NK-92 treated with Interleukin-12 subunit alpha and Interleukin-12 subunit beta, amount 100 ng/mL, for 24 hours (cell line): ENCODE data around the gene INVS.
A peak's percentile ranks its signal among the peaks of the same experiment; 100 is the strongest.
"Not testable (repeated sequence)": the region's sequence is repeated elsewhere in the genome, so short reads cannot be mapped to it uniquely, and the experiment has no call there.

Experiments
- DNase-seq: peaks from one replicate; lab custom pipeline; 2025; lab: John Stamatoyannopoulos, UW

INVS gene, protein sequence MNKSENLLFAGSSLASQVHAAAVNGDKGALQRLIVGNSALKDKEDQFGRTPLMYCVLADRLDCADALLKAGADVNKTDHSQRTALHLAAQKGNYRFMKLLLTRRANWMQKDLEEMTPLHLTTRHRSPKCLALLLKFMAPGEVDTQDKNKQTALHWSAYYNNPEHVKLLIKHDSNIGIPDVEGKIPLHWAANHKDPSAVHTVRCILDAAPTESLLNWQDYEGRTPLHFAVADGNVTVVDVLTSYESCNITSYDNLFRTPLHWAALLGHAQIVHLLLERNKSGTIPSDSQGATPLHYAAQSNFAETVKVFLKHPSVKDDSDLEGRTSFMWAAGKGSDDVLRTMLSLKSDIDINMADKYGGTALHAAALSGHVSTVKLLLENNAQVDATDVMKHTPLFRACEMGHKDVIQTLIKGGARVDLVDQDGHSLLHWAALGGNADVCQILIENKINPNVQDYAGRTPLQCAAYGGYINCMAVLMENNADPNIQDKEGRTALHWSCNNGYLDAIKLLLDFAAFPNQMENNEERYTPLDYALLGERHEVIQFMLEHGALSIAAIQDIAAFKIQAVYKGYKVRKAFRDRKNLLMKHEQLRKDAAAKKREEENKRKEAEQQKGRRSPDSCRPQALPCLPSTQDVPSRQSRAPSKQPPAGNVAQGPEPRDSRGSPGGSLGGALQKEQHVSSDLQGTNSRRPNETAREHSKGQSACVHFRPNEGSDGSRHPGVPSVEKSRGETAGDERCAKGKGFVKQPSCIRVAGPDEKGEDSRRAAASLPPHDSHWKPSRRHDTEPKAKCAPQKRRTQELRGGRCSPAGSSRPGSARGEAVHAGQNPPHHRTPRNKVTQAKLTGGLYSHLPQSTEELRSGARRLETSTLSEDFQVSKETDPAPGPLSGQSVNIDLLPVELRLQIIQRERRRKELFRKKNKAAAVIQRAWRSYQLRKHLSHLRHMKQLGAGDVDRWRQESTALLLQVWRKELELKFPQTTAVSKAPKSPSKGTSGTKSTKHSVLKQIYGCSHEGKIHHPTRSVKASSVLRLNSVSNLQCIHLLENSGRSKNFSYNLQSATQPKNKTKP

DNA sequence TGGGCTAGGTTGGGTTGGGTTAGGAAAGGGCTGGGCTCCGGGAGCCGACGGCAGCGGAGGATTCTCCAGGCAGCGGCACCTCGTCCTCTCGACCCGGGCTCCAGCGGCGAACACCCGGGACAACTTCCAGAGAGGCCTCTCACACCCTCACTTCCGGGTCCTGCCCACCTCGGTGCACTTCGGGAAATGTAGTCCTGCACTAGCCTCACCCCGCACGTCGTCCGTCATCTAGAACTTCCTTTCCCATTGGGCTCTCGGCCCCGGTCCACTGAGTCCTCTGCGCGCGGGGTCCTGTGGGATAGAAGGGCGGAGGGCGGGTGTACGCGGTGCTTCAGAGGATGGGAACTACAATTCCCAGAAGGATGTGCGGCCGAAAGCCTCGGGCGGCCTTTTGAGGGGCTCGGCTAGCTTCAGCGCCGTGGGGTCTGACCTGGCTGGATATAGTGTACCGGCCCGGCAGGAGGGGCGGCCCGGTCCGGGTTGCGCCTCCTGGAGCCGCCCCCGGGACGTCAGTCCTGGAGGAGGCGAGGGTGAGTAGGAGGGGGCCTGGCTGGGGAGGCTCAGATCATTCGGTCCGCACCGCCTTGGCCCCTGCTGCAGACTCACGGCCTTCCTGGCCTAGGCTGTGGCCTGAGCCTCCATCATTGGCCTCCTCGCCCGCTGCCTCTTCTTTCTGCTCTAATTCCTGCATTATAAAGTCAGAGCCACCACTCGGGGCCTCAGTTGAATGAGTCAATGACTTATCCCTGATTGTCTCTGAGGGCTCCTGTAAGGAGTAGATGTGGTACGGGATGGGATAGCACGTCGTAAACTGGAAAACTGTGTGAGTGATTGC lies at the start of gene INVS, which contains the start of gene ERP44:
INVS (plus strand) TSS at position 357 of the 835 bp plus-strand sequence. CDS start 5,279 bp downstream, outside the sequence.
ERP44 (minus strand) TSS at position 114 of the 835 bp plus-strand sequence. CDS start 160 bp downstream, outside the sequence.
- DNase-seq: peak; percentile 92

DNA sequence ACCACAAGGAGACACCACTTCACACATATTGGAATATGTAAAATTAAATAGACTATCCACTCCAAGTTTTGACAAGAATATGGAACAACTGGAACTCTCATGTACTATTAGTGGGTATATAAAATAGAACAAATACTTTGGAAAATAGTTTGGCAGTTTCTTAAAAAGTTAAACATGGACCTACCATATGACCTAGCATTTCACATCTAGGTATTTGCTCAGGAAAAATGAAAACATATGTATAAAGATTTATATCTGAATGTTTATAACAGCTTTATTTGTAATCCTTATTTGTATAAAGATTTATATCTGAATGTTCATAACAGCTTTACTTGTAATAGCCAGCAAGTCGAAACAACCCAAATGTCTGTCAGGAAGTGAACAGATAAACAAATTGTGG lies 49.5 kb upstream of the INVS start:
- no peak for DNase-seq

DNA sequence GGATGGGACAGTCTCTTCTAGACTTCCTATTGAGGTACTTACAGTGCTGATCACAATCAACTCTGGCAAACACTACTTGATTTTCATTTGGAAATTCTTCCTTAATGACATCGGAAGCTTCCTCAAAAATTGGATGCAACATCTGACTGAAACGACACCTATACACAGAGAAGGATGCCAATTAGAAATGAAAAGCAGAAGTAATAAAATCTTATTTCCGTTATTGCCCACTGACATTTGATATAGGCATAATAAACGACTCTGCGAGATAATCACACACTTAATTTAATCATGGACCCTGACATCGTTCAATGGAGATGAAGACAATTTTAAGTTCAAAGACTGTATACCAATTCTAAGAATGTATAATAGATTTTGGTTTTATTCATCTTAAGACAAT lies 46.7 kb upstream of the INVS start:
- no peak for DNase-seq

DNA sequence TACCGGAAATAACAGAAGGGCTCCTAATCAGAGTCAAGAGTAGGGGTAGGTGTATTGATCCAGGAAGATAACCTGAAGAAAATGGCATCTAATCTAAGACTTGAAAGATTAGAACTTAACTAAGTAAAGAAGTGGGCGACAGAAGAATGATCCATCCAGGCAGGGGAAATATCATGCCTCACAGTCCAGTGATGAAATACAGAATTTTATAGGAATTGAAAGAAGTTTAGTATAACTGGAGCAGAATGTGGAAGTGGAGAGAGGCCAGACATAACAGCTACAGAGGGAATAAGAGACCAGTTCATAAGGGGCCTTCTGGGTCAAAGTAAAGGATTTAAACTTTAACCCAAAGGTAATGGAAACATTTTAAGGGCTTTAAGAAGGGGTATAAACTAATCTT lies 42.5 kb upstream of the INVS start:
- DNase-seq: no peak

DNA sequence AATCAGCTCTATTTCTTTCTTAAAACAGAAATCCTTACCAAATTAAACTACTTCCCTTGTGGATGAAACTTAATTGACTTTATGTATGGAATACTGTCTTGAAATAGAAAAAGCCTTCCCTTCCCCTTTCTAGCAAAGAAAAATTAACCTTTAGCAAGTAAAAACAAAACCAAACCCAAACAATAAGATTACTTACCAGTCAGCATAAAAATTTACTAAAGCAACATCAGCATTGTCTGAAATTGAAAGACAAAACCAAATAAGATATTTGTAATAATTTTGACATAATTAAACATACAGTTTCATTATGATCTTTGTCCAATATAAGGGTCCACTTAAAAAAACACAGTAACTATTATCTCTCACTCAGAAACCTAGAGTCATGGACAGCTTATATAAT lies 41.4 kb upstream of the INVS start:
- no peak for DNase-seq

DNA sequence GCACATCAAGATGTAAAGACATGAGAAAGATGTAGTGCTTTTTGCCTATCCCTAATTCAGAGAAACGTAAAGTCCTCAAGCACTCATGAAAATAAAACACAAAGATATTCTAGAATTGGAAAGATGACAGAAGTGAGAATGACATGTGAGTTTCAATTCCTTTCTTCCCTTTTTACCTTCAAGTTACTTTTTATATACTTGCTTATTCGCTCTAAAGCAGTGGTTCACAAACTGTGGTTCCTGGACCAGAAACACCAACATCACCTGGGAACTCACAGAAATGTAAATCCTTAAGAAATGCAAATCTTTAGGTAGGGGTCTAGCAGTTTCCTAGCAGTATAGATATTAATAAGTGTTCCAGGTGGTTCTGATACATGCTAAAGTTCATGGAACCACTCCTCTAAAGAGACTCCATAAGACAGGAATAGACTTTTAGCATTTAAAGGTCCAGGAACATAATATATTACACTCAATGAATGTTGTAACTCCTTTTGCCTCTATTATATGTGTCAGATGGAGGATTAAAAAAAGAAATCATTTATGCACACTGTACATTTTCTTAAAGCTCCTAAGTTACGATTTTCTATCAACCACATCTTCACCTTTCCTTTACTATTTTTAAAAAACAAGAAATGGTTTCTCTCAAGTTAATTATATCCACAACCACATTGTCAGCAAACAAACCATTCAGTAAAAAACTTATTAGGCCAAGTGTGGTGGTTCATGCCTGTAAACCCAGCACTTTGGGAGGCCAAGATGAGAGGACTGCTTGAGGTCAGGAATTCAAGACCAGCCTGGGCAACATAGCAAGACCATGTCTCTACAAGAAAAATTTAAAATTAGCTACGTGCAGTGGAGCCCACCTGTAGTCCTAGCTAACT lies 40.1 kb upstream of the INVS start:
- DNase-seq: no peak

DNA sequence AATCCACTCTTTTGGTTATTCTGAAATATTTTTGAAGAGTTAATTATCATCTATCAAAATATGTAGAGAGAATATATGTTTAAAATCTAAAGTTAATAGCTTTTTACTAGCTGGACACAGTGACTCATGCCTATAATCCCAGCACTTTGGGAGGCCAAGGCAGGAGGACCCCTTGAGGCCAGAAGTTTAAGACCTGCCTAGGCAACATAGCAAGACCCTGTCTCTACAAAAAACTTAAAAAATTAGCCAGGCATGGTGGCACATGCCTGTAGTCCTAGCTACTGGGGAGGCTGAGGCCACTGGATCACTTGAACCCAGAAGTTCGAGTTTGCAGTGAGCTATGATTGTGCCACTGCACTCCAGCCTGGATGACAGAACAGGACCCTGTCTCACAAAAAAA lies 36.4 kb upstream of the INVS start:
- not testable (repeated sequence) for DNase-seq

DNA sequence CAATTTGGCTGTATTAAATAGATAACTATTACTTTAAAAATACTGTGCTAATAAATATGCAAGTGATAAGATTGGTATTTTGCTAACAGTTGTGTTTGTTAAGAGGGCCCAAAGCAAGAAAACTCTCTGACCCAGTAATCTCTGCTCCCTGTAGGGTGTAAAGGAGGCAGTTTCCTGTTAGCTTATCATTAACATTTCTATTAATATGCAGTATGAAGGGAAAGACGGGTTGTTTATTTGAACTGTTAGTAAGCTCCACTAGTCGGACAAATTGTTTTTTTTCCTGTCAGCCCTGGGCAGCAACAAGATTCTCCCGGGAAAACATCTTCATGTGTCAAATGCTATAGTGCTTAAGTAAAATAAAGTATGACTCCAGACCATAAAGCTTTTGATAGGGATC lies 35.9 kb upstream of the INVS start:
- DNase-seq: no peak

DNA sequence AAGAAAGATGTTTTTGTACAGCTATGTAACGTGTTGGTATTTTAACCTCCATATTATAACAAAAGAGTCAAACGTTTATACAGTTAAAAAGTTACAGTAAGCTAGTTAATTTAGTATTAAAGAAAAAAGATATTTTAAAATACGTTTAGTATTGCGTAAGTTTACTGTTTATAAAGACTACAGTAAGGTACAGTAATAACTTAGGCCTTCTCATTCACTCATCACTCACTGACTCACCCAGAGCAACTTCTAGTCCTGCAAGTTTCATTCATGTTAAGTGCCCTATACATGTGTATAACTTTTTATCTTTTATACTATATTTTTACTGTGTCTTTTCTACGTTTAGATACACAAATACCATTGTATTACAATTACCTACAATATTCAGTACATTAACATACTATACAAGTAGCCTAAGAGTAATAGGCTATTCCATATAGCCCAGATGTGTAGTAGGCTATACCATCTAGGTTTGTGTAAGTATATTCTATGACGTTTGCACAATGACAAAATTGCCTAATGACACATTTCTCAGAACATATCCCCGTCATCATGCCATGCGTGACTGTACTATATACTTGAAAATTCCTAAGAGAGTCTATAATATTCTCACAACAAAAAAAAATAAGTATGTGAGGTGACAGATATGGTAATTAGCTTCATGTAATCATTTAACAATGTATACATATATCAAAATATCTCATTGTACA lies 34.0 kb upstream of the INVS start:
- no peak for DNase-seq

DNA sequence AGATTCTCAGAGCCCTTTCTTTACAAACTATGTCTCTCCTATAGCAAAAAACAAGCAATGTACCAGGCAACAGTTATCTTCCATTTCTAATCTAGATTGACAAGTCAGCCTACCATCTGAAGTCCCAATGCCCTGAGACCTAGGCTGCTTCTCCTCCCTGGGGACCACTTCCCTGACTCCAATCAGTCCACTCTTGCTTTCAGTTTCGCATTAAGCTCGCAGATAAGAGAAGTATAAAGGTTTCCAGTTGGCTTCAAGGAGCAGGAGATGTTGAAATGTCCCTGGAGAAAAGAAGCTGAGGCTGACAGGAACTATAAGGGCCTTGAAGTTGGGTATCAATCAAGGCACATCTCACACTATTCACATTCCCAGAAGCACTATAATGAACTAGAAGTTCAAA lies 32.5 kb upstream of the INVS start:
- no peak for DNase-seq

DNA sequence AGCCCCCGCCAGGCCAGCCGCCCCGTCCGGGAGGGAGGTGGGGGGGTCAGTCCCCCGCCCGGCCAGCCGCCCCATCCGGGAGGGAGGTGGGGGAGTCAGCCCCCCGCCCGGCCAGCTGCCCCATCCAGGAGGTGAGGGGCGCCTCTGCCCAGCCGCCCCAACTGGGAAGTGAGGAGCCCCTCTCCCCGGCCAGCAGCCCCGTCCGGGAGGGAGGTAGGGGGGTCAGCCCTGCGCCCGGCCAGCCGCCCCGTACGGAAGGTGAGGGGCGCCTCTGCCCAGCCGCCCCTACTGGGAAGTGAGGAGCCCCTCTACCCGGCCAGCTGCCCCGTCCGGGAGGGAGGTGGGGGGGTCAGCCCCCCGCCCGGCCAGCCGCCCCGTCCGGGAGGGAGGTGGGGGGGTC lies 31.1 kb upstream of the INVS start:
- not testable (repeated sequence) for DNase-seq

DNA sequence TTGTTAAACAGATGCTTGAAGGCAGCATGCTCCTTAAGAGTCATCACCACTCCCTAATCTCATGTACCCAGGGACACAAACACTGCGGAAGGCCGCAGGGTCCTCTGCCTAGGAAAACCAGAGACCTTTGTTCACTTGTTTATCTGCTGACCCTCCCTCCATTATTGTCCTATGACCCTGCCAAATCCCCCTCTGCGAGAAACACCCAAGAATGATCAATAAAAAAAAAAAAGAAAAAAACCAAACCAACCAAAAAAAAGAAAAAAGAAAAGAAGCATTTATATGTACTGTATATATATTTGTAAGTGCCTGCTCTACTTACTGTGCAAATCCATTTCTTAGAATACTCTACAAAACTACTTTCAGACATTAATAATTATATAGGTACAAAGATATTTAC lies 30.0 kb upstream of the INVS start:
- DNase-seq: not testable (repeated sequence)

DNA sequence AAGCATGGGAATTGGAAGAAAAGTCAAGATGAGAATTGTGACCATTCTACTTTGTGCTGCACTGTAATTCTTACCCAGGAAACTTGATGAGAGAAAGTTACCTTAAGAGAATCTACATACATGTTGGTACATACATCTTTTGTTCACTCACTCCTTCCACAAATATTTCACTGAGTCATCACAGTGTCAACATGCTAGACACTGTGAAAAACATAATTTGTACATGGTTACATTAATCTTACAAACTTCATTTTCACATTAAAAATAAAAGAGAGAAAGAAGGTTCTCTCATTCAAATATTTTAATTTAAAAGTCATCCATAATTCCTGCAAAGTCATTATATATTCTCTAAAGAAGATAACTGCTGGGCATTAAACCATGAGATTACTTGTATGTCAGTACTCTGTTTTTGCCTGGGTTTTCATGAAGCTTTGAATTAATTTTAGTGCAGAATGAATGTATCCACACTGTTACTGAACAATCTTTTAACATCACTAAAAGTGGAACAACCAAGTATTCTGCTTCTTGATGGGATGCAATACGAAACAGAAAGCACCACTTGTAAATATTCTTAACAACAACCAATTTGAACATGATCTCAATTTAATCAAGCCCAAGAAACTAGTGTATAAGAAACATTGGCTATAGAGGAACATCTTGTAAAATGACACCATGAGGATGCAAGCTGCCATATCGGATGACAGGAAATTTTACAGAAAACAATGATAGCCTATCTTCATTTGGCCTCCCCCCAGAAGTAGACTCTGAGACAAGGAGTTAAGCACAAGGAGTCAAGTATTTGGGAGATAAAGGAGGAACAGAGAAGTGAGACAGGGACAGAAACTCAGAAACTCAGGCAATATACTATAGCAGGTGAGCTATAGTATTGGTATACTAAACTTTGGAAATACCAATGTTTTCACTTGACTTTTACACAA lies 28.7 kb upstream of the INVS start:
- no peak for DNase-seq

DNA sequence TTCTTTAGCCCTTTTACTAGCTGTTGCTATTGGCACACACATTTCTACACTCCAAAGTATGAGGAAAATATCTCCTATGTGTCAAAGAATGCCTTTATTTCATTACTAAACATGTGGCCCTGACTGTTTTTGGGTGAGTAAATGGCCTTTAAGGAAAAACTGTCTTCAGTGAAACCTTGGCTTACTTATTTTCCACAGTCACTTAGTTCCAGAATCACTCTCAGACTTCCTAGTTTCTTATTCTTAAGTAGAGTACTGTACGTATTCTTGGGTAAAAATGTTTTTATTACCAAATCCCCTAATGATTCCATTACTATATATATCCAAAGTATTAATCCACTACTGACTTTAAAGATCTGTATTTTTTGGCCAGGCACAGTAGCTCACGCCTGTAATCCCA lies 27.8 kb upstream of the INVS start:
- no peak for DNase-seq

DNA sequence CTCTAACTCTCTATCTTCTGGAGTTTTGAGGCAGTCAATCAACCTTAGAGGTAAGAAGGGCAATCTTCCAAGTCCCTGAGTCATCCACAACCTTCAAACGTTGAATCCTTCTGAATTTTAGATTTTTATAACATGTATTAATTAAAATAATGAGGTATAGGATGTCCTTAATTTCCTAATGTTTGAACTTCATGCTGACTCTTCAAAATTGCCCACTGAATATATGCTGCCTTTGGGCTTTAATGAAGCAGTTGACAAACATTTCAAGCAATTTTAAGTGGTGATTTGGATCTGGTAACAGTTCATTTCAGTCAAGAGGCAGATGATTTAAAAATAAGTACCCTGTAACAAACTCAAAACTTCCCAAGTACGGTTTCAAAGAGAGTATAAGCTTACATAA lies 26.2 kb upstream of the INVS start:
- DNase-seq: no peak

DNA sequence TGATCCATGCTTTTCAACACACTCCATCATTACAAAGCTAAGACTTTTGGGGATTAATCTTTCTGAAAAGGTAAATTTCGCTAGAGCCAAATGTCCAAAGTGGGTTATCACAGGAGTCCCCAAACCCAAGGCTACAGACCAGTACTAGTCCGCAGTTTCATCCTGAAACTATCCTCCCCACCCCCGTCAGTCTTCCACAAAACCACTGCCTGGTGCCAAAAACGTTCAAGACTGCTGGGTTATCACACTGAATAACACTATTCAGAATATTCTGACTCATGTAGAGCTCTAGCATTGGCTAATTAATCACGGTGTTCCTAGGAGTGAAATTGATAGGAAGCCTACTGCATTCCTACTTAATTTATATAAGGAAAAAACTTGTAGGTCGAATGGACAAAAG lies 24.9 kb upstream of the INVS start:
- DNase-seq: no peak

DNA sequence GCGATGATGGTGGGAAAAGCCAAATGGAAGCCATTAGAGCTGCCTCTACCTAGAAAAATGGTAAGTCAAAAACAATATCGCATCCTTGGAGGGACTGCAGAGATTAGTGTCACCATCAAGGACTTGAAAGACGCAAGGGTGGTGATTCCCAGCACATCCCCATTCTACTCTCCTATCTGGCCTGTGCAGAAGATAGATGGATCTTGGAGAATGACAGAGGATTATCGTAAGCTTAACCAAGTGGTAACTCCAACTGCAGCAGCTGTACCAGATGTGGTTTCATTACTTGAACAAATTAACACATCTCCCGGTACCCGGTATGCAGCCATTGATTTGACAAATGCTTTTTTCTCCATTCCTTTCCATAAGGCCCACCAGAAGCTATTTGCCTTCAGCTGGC lies 24.1 kb upstream of the INVS start:
- no peak for DNase-seq

DNA sequence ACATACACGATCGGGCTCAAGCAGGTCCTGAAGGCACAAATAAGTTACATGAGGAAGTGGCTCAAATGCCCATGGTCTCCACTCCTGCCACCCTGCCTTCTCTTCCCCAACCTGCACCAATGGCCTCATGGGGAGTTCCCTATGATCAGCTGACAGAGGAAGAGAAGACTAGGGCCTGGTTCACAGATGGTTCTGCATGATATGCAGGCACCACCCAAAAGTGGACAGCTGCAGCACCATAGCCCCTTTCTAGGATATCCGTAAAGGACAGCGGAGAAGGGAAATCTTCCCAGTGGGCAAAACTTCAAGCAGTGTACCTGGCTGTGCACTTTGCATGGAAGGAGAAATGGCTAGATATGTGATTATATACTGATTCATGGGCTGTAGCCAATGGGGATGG lies 22.8 kb upstream of the INVS start:
- DNase-seq: not testable (repeated sequence)

DNA sequence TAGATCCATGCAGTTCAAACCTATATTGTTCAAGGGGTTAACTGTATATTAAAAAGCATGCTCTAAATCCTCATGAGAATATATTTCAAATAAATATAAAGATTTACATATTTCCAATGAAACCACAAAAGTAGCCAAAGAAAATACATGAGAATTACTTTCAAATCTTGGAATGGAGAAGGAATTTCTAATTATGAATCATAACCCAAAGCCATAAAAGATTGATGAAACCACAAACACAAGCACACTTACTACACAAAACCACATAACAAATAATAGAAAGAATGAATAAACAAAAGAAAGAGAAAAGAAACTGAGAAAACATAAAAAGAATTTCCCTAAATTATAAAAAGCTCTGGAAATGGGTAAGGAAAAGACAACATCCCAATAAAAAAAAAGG lies 16.3 kb upstream of the INVS start:
- DNase-seq: no peak
